Endothelial cell of umbilical vein (primary cell): ENCODE results near the gene ALDH1L1.

Experiments used
- CTCF ChIP-seq, 2 donors: IDR thresholded peaks; 1 replicate in 1 of 2; 2 replicates in 1 of 2; pipeline ENCODE4 v1.5.1; 2011; ENCODE audit warnings: low read length in 2 of 2, mild to moderate bottlenecking in 2 of 2, moderate library complexity in 2 of 2, control low read depth in 1 of 2, inconsistent platforms in 1 of 2, low read depth in 1 of 2; ENCODE audit not compliant: insufficient read depth in 1 of 2; ENCODE audit errors: extremely low read depth in 1 of 2
- EZH2 ChIP-seq: IDR thresholded peaks from 2 replicates; pipeline ENCODE4 v1.6.1; 2012; ENCODE audit warnings: borderline replicate concordance, low read depth, mild to moderate bottlenecking, moderate library complexity, low read length, inconsistent platforms; ENCODE audit not compliant: severe bottlenecking
- JUN ChIP-seq: IDR thresholded peaks from 2 replicates; pipeline ENCODE4 v1.6.1; 2011; ENCODE audit warnings: borderline replicate concordance, low read depth; ENCODE audit not compliant: insufficient read length, insufficient read depth
- MAX ChIP-seq: IDR thresholded peaks from 2 replicates; pipeline ENCODE4 v1.6.1; 2011; ENCODE audit not compliant: insufficient read depth, insufficient read length
- POLR2A ChIP-seq: IDR thresholded peaks from 2 replicates; pipeline ENCODE4 v1.6.1; 2012; ENCODE audit warnings: low read depth, mild to moderate bottlenecking, control low read depth, low read length
- POLR2AphosphoS5 ChIP-seq: IDR thresholded peaks from 2 replicates; pipeline ENCODE4 v1.6.1; 2012; ENCODE audit warnings: low read depth, mild to moderate bottlenecking, control low read depth, low read length, moderate library complexity; ENCODE audit not compliant: insufficient read depth

GRCh38 chr3:126113733-126114442 lies 66.5 kb downstream of the ALDH1L1 start:
- no peak for TF ChIP-seq POLR2A
- TF ChIP-seq EZH2, result no peak
- peak in 1 of 2 donors; percentile 40 for TF ChIP-seq CTCF (IDR thresholded peaks at IDR 0.05; ENCODE audit: extremely low read depth in 1 of 2, insufficient read depth in 1 of 2, low read depth in 1 of 2, low read length in 2 of 2)
- no peak for TF ChIP-seq JUN
- TF ChIP-seq POLR2AphosphoS5, result no peak
- TF ChIP-seq MAX, result no peak
